Raji (cell line): ENCODE data around the gene APIP.

Experiments used
- POLR2A ChIP-seq: IDR thresholded peaks from 2 replicates; pipeline ENCODE4 v1.6.1; 2011; ENCODE audit warnings: low read depth, low read length, control low read depth; ENCODE audit not compliant: insufficient read depth

APIP gene

GRCh38 chr11:34865261-34865660 is 50.9 kb downstream of the APIP start:
- TF ChIP-seq POLR2A: no peak

- no peak for TF ChIP-seq POLR2A
Observed at GRCh38 chr11:34864424-34864823, 51.8 kb downstream of the APIP start.

GRCh38 chr11:34863048-34863447 is 53.1 kb downstream of the APIP start:
- TF ChIP-seq POLR2A: no peak

- TF ChIP-seq POLR2A: no peak
Observed at GRCh38 chr11:34860518-34860917, 55.7 kb downstream of the APIP start.

- TF ChIP-seq POLR2A: no peak
Observed at GRCh38 chr11:34860034-34860433, 56.1 kb downstream of the APIP start.

- no peak for TF ChIP-seq POLR2A
Observed at GRCh38 chr11:34859496-34859895, 56.7 kb downstream of the APIP start.

- TF ChIP-seq POLR2A: no peak
Observed at GRCh38 chr11:34857463-34857862, 58.7 kb downstream of the APIP start.

GRCh38 chr11:34856251-34856650 is 59.9 kb downstream of the APIP start:
- TF ChIP-seq POLR2A: no peak

- TF ChIP-seq POLR2A: no peak
Observed at GRCh38 chr11:34855754-34856095, 60.5 kb downstream of the APIP start.

- TF ChIP-seq POLR2A: no peak
Observed at GRCh38 chr11:34855021-34855753, 61.0 kb downstream of the APIP start.

GRCh38 chr11:34851916-34852315 is 64.3 kb downstream of the APIP start:
- TF ChIP-seq POLR2A: no peak

GRCh38 chr11:34850334-34850733 is 65.8 kb downstream of the APIP start:
- no peak for TF ChIP-seq POLR2A

GRCh38 chr11:34846467-34846866 is 69.7 kb downstream of the APIP start:
- TF ChIP-seq POLR2A: no peak

- no peak for TF ChIP-seq POLR2A
Observed at GRCh38 chr11:34844463-34845112, 71.6 kb downstream of the APIP start.

- TF ChIP-seq POLR2A: no peak
Observed at GRCh38 chr11:34843271-34843670, 72.9 kb downstream of the APIP start.

GRCh38 chr11:34840736-34841386 is 75.3 kb downstream of the APIP start:
- no peak for TF ChIP-seq POLR2A
